Measurements from ENCODE around the gene PDE2A.

- TF ChIP-seq CBFB (CRISPR knock-in tag; IDR thresholded peaks at IDR 0.05; ENCODE audit: low read depth) (no peak), NR2C2 (CRISPR knock-in tag; IDR thresholded peaks at IDR 0.05) (no peak), ELF4 (CRISPR knock-in tag; IDR thresholded peaks at IDR 0.05; ENCODE audit: low read depth) (no peak), CTCF (IDR thresholded peaks at IDR 0.05) (no peak), RELA (CRISPR knock-in tag; IDR thresholded peaks at IDR 0.05; ENCODE audit: borderline replicate concordance) (no peak), FOXJ3 (CRISPR knock-in tag; IDR thresholded peaks at IDR 0.05; ENCODE audit: borderline replicate concordance) (no peak), NFATC4 (CRISPR knock-in tag; IDR thresholded peaks at IDR 0.05) (no peak), FOXK1 (CRISPR knock-in tag; IDR thresholded peaks at IDR 0.05) (no peak), ZNF425 (CRISPR knock-in tag; conservative IDR thresholded peaks at IDR 0.05) (no peak)
- TF ChIP-seq, protein P1, sequence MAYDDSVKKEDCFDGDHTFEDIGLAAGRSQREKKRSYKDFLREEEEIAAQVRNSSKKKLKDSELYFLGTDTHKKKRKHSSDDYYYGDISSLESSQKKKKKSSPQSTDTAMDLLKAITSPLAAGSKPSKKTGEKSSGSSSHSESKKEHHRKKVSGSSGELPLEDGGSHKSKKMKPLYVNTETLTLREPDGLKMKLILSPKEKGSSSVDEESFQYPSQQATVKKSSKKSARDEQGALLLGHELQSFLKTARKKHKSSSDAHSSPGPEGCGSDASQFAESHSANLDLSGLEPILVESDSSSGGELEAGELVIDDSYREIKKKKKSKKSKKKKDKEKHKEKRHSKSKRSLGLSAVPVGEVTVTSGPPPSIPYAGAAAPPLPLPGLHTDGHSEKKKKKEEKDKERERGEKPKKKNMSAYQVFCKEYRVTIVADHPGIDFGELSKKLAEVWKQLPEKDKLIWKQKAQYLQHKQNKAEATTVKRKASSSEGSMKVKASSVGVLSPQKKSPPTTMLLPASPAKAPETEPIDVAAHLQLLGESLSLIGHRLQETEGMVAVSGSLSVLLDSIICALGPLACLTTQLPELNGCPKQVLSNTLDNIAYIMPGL (CRISPR knock-in tag; IDR thresholded peaks at IDR 0.05) = no peak
- TF ChIP-seq, protein P2, sequence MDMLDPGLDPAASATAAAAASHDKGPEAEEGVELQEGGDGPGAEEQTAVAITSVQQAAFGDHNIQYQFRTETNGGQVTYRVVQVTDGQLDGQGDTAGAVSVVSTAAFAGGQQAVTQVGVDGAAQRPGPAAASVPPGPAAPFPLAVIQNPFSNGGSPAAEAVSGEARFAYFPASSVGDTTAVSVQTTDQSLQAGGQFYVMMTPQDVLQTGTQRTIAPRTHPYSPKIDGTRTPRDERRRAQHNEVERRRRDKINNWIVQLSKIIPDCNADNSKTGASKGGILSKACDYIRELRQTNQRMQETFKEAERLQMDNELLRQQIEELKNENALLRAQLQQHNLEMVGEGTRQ (CRISPR knock-in tag; IDR thresholded peaks at IDR 0.05) = no peak
- TF ChIP-seq, protein P3, sequence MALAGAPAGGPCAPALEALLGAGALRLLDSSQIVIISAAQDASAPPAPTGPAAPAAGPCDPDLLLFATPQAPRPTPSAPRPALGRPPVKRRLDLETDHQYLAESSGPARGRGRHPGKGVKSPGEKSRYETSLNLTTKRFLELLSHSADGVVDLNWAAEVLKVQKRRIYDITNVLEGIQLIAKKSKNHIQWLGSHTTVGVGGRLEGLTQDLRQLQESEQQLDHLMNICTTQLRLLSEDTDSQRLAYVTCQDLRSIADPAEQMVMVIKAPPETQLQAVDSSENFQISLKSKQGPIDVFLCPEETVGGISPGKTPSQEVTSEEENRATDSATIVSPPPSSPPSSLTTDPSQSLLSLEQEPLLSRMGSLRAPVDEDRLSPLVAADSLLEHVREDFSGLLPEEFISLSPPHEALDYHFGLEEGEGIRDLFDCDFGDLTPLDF (CRISPR knock-in tag; IDR thresholded peaks at IDR 0.05) = no peak
These were observed 99.4 kb downstream of the PDE2A start for GRCh38 chr11:72574548-72575460.

Measured in WTC11 (cell line).